ENCODE results near the gene CDC42BPA.

DNA sequence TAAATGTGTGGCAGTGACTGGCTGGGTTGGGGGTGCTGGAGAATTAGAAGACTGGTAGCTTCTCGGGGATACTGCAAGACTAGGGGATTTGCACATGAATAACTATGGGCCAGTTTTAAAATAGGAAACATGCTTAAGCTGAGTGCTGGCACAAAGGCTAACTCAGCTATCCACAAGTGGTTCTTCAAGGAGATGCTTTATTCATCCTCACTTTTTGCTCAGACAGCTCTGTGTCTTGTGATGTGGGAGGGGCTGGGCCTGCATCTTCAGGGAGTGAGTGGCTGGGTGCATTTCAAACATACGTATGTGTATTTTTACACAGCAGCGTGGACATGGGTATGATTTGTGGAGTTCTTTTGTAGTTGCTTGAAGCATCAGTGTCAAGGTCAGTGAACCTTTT lies 375.9 kb downstream of the CDC42BPA start:
- no peak for TF ChIP-seq POLR2AphosphoS5 (IDR thresholded peaks at IDR 0.05)
- TF ChIP-seq, protein P1, sequence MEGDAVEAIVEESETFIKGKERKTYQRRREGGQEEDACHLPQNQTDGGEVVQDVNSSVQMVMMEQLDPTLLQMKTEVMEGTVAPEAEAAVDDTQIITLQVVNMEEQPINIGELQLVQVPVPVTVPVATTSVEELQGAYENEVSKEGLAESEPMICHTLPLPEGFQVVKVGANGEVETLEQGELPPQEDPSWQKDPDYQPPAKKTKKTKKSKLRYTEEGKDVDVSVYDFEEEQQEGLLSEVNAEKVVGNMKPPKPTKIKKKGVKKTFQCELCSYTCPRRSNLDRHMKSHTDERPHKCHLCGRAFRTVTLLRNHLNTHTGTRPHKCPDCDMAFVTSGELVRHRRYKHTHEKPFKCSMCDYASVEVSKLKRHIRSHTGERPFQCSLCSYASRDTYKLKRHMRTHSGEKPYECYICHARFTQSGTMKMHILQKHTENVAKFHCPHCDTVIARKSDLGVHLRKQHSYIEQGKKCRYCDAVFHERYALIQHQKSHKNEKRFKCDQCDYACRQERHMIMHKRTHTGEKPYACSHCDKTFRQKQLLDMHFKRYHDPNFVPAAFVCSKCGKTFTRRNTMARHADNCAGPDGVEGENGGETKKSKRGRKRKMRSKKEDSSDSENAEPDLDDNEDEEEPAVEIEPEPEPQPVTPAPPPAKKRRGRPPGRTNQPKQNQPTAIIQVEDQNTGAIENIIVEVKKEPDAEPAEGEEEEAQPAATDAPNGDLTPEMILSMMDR (IDR thresholded peaks at IDR 0.05), result no peak
